ENCODE results near the gene APP. TPM values are rescaled to one million over a fixed set of nuclear protein-coding genes. Genes with fewer than 3 reads are reported as not detected.
A peak's percentile ranks its signal among the peaks of the same experiment; 100 is the strongest.

APP gene
- total RNA-seq, 2 donors from 2014 or later = 410 to 411 TPM

DNA sequence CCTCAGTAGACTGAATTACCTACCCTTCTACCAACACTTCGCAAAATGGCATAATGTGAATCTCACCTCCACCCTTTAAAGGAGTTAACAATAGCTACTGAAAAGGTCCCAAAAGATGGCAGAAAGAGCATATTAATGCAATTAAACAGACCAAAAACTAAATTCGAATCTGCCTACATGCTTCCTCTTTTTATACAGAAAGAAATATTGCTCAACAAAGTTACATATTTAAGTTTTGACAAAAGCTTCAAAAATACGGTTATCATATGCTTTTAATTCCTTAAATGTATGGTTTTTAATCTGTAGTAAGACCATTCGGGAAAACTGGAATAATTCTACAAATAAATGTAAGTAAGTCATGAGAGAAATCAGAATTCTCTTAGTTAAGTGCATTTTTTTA is 2.2 kb downstream of the APP start:
- intact Hi-C loops (cut with DNase I) = loop anchor here in 1 of 2 donors (10.0 kb wide), 1 partner anchor 284 kb away; no protein-coding TSS in a partner anchor
- no peak for DNase-seq (ENCODE audit: low spot score)

DNA sequence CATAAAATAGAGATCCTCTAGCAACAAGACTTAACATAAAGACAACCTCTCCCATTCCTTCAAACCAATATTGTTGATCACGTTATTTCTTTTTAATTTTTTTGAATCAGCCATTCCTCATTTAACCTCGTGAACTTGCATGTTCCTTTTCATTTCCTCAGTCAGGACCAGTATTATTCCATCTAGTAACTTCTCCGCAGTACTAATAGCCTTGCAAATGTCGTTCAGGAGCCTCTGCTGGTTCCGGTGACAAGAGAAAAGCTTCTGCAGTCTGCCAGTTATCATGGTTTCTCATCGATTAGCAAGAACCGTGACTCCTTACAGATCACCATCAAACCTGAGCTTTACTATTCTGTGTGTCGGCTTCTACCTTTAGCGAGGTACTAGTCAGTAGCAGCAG is 3.0 kb downstream of the APP start:
- intact Hi-C loops (cut with DNase I) = loop anchor here in 1 of 2 donors (10.0 kb wide), 1 partner anchor 283 kb away; no protein-coding TSS in a partner anchor
- no peak for DNase-seq (ENCODE audit: low spot score)

DNA sequence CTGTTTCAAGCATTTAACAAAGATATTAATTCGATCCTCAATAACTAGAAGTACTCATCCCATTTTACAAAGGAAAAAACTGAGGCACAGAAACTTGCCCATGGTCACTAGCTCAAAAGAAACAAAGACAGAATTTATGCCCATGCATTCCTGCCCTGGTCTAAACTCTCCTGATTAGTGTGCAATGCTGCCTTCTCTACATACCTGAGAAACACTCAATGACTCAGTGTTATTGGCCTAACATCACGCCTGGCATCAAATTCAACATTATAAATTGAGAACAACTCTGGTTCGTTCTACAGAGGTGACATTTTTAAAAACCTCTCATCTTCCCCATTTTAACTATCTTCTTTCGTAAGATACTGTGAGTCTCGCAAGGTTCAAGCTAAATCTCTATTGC is 5.2 kb downstream of the APP start:
- intact Hi-C loops (cut with DNase I) = loop anchor here in 1 of 2 donors (10.0 kb wide), 1 partner anchor 281 kb away; no protein-coding TSS in a partner anchor

DNA sequence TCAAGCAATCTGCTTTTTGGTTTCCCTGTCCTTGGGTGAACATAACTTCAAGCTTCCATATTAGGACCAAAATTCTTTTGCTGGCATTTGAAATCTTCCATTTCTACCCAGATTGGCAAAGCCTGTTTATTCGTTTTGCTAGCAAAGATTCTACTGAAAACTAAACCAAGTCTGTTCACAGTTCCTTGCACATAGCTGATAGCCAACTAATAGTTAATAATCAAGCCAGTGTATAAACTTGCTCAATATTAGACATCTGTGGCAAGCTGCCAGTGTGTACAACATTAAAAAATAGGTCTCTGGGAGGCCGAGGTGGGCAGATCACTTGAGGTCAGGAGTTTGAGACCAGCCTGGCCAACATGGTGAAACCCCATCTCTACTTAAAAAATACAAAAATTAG is 6.3 kb downstream of the APP start:
- DNase-seq (ENCODE audit: low spot score) = no peak
- intact Hi-C loops (cut with DNase I) = loop anchor here in 1 of 2 donors (10.0 kb wide), 1 partner anchor 280 kb away; no protein-coding TSS in a partner anchor

More for the DNA sequence above, 5.2 kb downstream of the APP start:
- DNase-seq (ENCODE audit: low spot score) = no peak

GRCh38 chr21:26162081-26162480 is 8.5 kb downstream of the APP start:
- intact Hi-C loops (cut with DNase I) = loop anchor here in 1 of 2 donors (10.0 kb wide), 1 partner anchor 277 kb away; no protein-coding TSS in a partner anchor

DNA sequence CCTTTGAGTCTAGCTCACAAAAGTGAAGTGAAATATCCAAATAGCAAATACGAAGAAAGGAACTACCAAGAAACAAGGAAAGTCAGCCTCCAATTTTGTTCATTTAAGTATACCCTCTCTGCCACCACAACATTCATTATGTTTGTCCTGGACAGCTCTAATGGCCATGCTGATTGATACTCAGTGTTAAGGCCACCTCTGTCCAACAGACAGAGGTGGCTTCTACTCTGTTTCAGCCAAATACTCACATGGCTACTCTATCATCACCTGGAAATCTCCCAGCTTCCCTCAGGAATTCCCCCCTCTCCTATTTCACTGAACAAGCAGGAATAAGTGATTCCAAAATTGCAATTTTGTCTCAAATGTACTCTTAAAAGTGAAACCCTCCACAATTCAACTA is 10.7 kb downstream of the APP start:
- intact Hi-C loops (cut with DNase I) = loop anchor here in 1 of 2 donors (10.0 kb wide), 1 partner anchor 275 kb away; no protein-coding TSS in a partner anchor
- no peak for DNase-seq (ENCODE audit: low spot score)

More at GRCh38 chr21:26162081-26162480, 8.5 kb downstream of the APP start:
- no peak for DNase-seq (ENCODE audit: low spot score)

- intact Hi-C loops (cut with DNase I) = no loop called here
- DNase-seq (ENCODE audit: low spot score) = no peak
Measured at GRCh38 chr21:26157801-26158200, 12.8 kb downstream of the APP start.

DNA sequence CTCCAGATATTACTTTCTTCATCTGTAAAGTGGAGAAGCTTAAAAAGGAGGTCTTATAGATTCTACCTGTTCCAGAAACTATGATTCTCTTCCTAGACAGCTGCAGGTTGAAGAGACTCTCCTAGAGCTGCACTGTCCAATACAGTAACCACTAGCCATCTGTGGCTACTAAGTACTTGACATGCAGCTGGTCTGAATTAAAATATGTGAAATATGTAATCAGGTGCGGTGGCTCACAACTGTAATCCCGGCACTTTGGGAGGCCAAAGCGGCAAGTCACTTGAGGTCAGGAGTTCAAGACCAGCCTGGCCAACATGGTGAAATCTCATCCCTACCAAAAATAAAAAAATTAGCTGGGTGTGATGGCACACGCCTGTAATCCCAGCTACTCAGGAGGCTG is 15.8 kb downstream of the APP start:
- intact Hi-C loops (cut with DNase I) = no loop called here

GRCh38 chr21:26153758-26154157 is 16.8 kb downstream of the APP start:
- intact Hi-C loops (cut with DNase I) = loop anchor here in 1 of 2 donors (1.0 kb wide), 1 partner anchor 35 kb away; no protein-coding TSS in a partner anchor
- no peak for DNase-seq (ENCODE audit: low spot score)

More for the DNA sequence above, 15.8 kb downstream of the APP start:
- no peak for DNase-seq (ENCODE audit: low spot score)

DNA sequence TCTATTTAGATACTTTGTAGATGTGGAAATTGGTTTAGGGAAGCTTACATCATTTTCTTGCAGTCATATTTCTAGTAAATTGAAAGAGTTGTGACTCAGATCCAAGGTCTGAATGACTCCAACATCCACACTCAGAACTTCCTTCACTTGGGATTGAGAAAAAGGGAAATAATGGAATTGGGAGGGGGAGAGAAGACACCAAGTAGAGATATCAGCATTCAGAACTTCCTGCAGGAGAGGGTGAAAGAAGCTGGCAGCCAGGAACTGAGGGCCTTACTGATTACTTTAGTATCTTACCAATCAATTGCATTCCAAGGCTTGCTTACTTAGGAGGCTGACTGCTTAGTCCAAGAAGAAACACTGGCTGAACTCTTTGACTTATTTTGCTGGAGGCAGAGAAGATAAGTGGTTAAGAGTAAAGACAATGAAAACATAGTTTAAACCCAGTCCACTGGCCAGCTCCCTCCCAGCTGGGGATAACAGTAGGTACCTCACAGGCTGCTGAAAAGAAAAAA is 21.7 kb downstream of the APP start:
- no peak for DNase-seq (ENCODE audit: low spot score)
- intact Hi-C loops (cut with DNase I) = no loop called here

GRCh38 chr21:26148071-26148839 is 22.3 kb downstream of the APP start:
- intact Hi-C loops (cut with DNase I) = no loop called here
- no peak for DNase-seq (ENCODE audit: low spot score)

GRCh38 chr21:26147535-26147934 is 23.0 kb downstream of the APP start:
- intact Hi-C loops (cut with DNase I) = no loop called here
- no peak for DNase-seq (ENCODE audit: low spot score)

DNA sequence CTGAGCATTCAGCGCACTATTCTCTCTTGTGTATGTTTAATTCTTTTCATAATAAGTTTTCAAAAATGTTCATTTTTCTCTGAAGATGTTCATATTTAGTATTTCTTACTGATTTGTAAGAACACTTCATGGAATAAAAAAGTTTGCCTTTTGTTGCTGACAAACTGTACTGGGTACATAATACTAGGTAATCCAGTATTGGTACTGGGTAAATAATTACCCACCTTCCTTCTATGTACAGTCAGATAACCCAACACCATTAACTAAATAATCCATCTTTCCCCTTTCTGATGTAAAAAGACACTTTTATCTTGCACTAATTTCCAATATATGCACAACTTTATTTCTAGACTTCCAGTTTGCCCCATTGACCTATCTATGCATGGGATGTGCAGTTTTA is 23.9 kb downstream of the APP start:
- no peak for DNase-seq (ENCODE audit: low spot score)
- intact Hi-C loops (cut with DNase I) = no loop called here

- DNase-seq (ENCODE audit: low spot score) = no peak
- intact Hi-C loops (cut with DNase I) = no loop called here
Measured at GRCh38 chr21:26144031-26144430, 26.5 kb downstream of the APP start.

DNA sequence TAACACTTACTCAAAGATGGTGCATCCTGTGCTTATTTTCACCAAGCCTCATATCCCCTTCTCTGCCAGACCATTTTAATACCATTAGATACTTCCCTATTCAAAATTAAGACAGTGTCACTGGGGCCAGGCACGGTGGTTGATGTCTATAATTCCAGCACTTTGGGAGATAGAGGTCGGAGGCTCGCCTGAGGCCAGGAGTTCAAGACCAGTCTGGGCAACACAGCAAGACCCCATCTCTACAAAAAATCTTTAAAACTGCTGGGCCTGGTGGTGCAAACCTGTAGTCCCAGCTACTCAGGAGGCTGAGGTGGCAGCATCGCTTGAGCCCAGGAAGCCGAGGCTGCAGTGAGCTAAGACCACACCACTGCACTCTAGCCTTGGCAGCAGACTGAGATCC is 28.2 kb downstream of the APP start:
- DNase-seq (ENCODE audit: low spot score) = no peak
- intact Hi-C loops (cut with DNase I) = no loop called here

- DNase-seq (ENCODE audit: low spot score) = no peak
Measured at GRCh38 chr21:26140926-26141325, 29.6 kb downstream of the APP start.

DNA sequence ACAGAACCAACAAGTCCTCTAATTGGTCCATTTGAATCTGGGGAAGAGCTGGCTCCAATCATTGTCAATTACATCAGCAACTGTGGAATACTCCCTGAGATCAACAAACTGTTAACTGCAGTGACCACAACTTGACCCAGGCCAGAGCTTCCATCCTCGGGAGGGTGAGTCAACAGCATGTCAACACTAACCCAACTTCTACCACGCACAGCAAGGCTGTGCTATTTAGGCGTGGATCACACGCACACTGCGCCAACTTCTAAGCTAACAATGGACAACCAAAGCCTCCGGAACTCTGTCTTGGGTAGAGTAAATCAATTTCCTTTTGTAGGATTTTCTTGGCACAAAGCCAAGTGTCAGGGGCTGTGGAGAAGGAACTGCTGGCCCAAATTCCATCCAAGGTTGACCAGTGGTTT is 30.4 kb downstream of the APP start:
- intact Hi-C loops (cut with DNase I) = no loop called here
- DNase-seq (ENCODE audit: low spot score) = peak; percentile 82

More at GRCh38 chr21:26140926-26141325, 29.6 kb downstream of the APP start:
- intact Hi-C loops (cut with DNase I) = no loop called here

DNA sequence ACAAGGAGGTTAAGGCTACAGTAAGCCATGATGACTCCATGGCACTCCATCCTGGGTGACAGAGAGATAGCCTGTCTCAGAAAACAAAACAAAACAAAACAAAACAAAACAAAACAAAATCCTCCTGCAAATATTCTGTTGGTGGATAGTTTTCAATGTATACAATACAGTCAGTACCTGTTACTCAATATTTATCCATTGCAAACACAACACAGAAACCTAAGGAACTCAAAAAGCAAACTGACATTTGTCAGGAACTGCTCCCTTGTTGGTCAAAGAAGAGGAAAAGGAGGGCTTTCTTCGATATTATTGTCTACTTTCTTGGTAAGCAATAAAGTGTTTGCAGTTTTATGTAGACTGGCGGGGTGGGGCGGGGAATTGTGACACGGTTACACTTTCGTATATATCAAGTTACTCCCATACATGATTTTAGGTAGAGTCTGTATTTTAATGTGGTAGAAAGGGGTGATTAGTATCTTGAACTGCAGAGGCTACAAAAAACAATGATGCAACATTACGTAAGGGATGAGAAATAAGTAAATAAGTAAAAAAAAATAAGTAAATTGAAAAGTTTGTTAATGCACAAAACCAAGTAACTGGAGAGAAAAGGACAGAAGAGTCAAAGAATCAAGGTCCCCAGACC is 31.8 kb downstream of the APP start:
- DNase-seq (ENCODE audit: low spot score) = no peak
- intact Hi-C loops (cut with DNase I) = no loop called here

DNA sequence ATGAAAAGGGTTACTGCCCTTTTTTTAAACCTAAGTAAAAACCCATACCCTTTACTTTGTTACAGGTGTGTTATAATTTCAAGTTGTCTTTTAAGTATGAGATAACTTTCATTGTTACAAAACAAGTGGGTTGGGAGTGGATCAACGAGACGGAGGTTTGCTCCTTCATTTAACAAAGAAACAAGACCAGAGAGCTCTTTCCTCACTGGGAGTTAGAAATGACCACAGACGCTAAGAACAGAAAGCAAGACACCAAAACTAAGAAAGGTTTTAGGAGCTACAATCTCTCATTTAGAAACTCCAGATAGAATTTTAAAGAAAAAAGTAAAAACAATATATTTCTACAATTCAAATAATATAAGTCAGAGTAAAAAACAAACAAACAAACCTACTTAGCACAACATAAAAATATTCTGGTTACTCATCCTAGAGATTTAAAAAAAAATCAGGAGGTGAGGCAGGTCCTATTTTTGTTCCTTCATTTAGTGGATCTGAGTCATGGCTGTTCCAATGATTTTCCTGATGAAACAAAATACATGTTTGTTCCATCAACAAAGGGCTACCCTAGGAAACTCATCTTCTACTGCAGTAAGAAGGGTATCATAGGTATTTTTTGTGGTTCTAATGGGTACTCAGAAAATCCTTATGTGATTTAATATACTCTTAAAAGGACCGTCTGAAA is 33.0 kb downstream of the APP start:
- intact Hi-C loops (cut with DNase I) = no loop called here
- no peak for DNase-seq (ENCODE audit: low spot score)

DNA sequence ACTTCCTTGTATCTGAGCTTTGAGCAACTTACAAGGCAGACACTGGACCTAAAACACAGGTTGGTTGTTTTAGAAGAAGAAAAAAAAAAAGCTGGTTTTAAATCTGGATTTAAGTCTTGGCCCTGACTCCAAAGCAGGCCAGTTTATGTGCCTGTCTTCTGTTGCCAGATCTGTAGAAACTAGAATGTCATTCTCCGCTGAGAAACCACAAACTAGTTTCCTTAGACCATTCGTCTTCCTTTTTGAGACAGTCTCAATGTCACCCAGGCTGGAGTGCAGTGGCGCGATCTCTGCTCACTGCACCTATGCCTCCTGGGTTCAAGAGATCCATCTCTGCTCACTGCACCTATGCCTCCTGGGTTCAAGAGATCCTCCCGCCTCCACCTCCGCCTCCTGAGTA is 33.9 kb downstream of the APP start:
- intact Hi-C loops (cut with DNase I) = no loop called here
- DNase-seq (ENCODE audit: low spot score) = no peak
